HCT116 (cell line): ENCODE measurements around the gene ACOXL. TPM values are rescaled to one million over a fixed set of nuclear protein-coding genes. Genes with fewer than 3 reads are reported as not detected.

ENCODE experiments used
- ATAC-seq: fragments of 200-7000 bp; cut with Tn5 transposase; 2 replicates; pipeline ENCODE4 v1.9.1; 2020; ENCODE audit warnings: mild to moderate bottlenecking, moderate library complexity
- BruUV-seq: library from RNA; stranded (reverse); fragments of 400-500 nt; replicated peaks from 2 replicates; lab custom pipeline; 2021; lab: Mats Ljungman, UMichigan
- CTCF ChIA-PET: fragments of 300-600 bp; sonication (Branson Sonifier 250); formaldehyde crosslinking; loops from one replicate; lab custom pipeline; 2021; ENCODE audit warnings: antibody characterized with exemption; lab: Charles Lee
- POLR2A ChIA-PET: fragments of 300-600, 350-600 bp; sonication (Branson Sonifier 250); formaldehyde crosslinking; loops from one replicate; lab custom pipeline; 2021; ENCODE audit warnings: antibody characterized with exemption; lab: Charles Lee
- RAD21 ChIA-PET, 2 experiments: fragments of 300-600 bp; sonication (Branson Sonifier 250); formaldehyde crosslinking; loops; one replicate each; lab custom pipeline; 2023; ENCODE audit warnings: low total read pairs in 2 of 2; ENCODE audit not compliant: uncharacterized antibody in 2 of 2, unreplicated experiment in 2 of 2, low non-redundant PET in 1 of 2; lab: Charles Lee
- DNase-seq: peaks from one replicate; pipeline ENCODE4 v3.0.0-alpha.2; 2010; ENCODE audit warnings: low read depth, low spot score
- H2AFZ ChIP-seq: fragments of 200-600 bp; shearing (Covaris generic), sonication (generic); 2 replicates; pipeline ENCODE4 v1.6.1; 2017; ENCODE audit warnings: low read depth, mixed run types, mixed read lengths, antibody characterized with exemption, low read length; ENCODE audit not compliant: poor library complexity, severe bottlenecking
- H3K27ac ChIP-seq: 2 replicates; pipeline ENCODE4 v1.5.1; 2012; ENCODE audit warnings: low read depth, low read length
- H3K27me3 ChIP-seq: fragments of 200-600 bp; sonication (generic); 2 replicates; pipeline ENCODE4 v1.6.1; 2016; ENCODE audit warnings: mixed run types, low read length, mixed read lengths; ENCODE audit not compliant: insufficient read depth
- H3K36me3 ChIP-seq, 2 experiments: fragments of 200-500 bp in 1 of 2; fragments of 200-600 bp in 1 of 2; sonication (Bioruptor generic) in 1 of 2; sonication (generic) in 1 of 2; 2 replicates each; pipeline versions ENCODE4 v1.5.1 to v1.6.1; 2014 to 2016; ENCODE audit warnings: low read length in 2 of 2, inconsistent platforms in 1 of 2, mixed read lengths in 1 of 2, mixed run types in 1 of 2; ENCODE audit not compliant: insufficient read depth in 2 of 2, control insufficient read depth in 1 of 2
- H3K4me1 ChIP-seq, 2 experiments: fragments of 200-600 bp in 1 of 2; sonication (generic) in 1 of 2; 2 replicates each; pipeline versions ENCODE4 v1.5.1 to v1.6.1; 2012 to 2017; ENCODE audit warnings: low read length in 2 of 2, inconsistent platforms in 1 of 2, mild to moderate bottlenecking in 1 of 2, mixed read lengths in 1 of 2, mixed run types in 1 of 2, moderate library complexity in 1 of 2; ENCODE audit not compliant: insufficient read depth in 2 of 2, control insufficient read depth in 1 of 2
- H3K4me2 ChIP-seq: fragments of 200-600 bp; sonication (generic); 2 replicates; pipeline ENCODE4 v1.6.1; 2017; ENCODE audit warnings: mixed run types, low read length, mixed read lengths
- H3K4me3 ChIP-seq, 2 experiments: fragments of 200-600 bp in 1 of 2; sonication (generic) in 1 of 2; replicated peaks in 1 of 2; 2 replicates each; pipeline ENCODE4 v1.5.1; 2011 to 2016; ENCODE audit warnings: low read length in 2 of 2, control low read depth in 1 of 2, low read depth in 1 of 2, mild to moderate bottlenecking in 1 of 2, mixed read lengths in 1 of 2, mixed run types in 1 of 2
- H3K79me2 ChIP-seq: fragments of 200-600 bp; sonication (generic); 2 replicates; pipeline ENCODE4 v1.6.1; 2017; ENCODE audit warnings: mild to moderate bottlenecking, mixed run types, low read length, moderate library complexity, mixed read lengths; ENCODE audit not compliant: insufficient read depth
- H3K9ac ChIP-seq: fragments of 200-600 bp; sonication (generic); 2 replicates; pipeline ENCODE4 v1.6.1; 2016; ENCODE audit warnings: low read length, mixed read lengths
- H3K9me2 ChIP-seq: fragments of 200-600 bp; sonication (generic), shearing (Covaris generic); 2 replicates; pipeline ENCODE4 v1.6.1; 2017; ENCODE audit warnings: mixed run types, mild to moderate bottlenecking, moderate library complexity; ENCODE audit not compliant: insufficient read depth
- H3K9me3 ChIP-seq, 2 experiments: fragments of 200-500 bp in 1 of 2; fragments of 200-600 bp in 1 of 2; sonication (Bioruptor generic) in 1 of 2; sonication (generic) in 1 of 2; 2 replicates each; pipeline ENCODE4 v1.6.1; 2014 to 2017; ENCODE audit warnings: low read length in 2 of 2, mixed read lengths in 2 of 2, inconsistent platforms in 1 of 2, low read depth in 1 of 2, mild to moderate bottlenecking in 1 of 2, mixed run types in 1 of 2, moderate library complexity in 1 of 2; ENCODE audit not compliant: control insufficient read depth in 1 of 2, insufficient read depth in 1 of 2
- H4K20me1 ChIP-seq: fragments of 200-600 bp; sonication (generic), shearing (Covaris generic); 2 replicates; pipeline ENCODE4 v1.6.1; 2017; ENCODE audit warnings: mixed run types, mild to moderate bottlenecking, moderate library complexity; ENCODE audit not compliant: insufficient read depth
- ATF3 ChIP-seq: IDR thresholded peaks from 2 replicates; pipeline ENCODE4 v1.6.1; 2012
- CEBPB ChIP-seq: IDR thresholded peaks from 2 replicates; pipeline ENCODE4 v1.6.1; 2012; ENCODE audit warnings: low read depth
- CTCF ChIP-seq, 3 experiments: fragments of 200-600 bp in 1 of 3; sonication (generic) in 1 of 3; IDR thresholded peaks in 2 of 3; conservative IDR thresholded peaks in 1 of 3; 2 replicates each; pipeline ENCODE4 v1.5.1; 2012 to 2017; ENCODE audit warnings: low read depth in 2 of 3, low read length in 2 of 3, antibody characterized with exemption in 1 of 3, borderline replicate concordance in 1 of 3, control low read depth in 1 of 3, mild to moderate bottlenecking in 1 of 3, mixed read lengths in 1 of 3, mixed run types in 1 of 3, moderate library complexity in 1 of 3; ENCODE audit not compliant: insufficient read depth in 1 of 3
- EGR1 ChIP-seq: IDR thresholded peaks from 2 replicates; pipeline ENCODE4 v1.6.1; 2012; ENCODE audit warnings: low read depth
- EZH2 ChIP-seq: fragments of 200-600 bp; sonication (generic); IDR thresholded peaks from 2 replicates; pipeline ENCODE4 v1.6.1; 2017; ENCODE audit warnings: antibody characterized with exemption, mixed run types
- EZH2phosphoT487 ChIP-seq: fragments of 200-600 bp; IDR thresholded peaks from 2 replicates; pipeline ENCODE4 v1.6.1; 2018; ENCODE audit warnings: antibody characterized with exemption, borderline replicate concordance
- FOSL1 ChIP-seq: IDR thresholded peaks from 2 replicates; pipeline ENCODE4 v1.6.1; 2012; ENCODE audit warnings: low read depth
- POLR2A ChIP-seq: IDR thresholded peaks from 2 replicates; pipeline ENCODE4 v1.7.0; 2011; ENCODE audit warnings: borderline replicate concordance; ENCODE audit not compliant: insufficient read depth, insufficient read length; ENCODE audit errors: extremely low read depth
- POLR2AphosphoS5 ChIP-seq: IDR thresholded peaks from 2 replicates; pipeline ENCODE4 v1.6.1; 2011; ENCODE audit warnings: mild to moderate bottlenecking, low read depth, low read length, moderate library complexity
- RAD21 ChIP-seq: IDR thresholded peaks from 2 replicates; pipeline ENCODE4 v1.6.1; 2012; ENCODE audit warnings: low read depth, mild to moderate bottlenecking
- REST ChIP-seq: IDR thresholded peaks from 2 replicates; pipeline ENCODE4 v1.6.1; 2012; ENCODE audit warnings: low read depth
- SP1 ChIP-seq: IDR thresholded peaks from 2 replicates; pipeline ENCODE4 v1.6.1; 2012; ENCODE audit warnings: low read depth
- SRF ChIP-seq: IDR thresholded peaks from 2 replicates; pipeline ENCODE4 v1.6.1; 2012; ENCODE audit warnings: low read depth
- TCF7L2 ChIP-seq: IDR thresholded peaks from 2 replicates; pipeline ENCODE4 v1.7.0; 2011; ENCODE audit warnings: borderline replicate concordance, inconsistent platforms; ENCODE audit not compliant: insufficient read depth, insufficient read length; ENCODE audit errors: extremely low read depth
- intact Hi-C: fragments of 100-400 bp; cut with micrococcal nuclease; formaldehyde crosslinking; loops from 2 replicates; pipeline ENCODE4 v1.10.0; 2022
- total RNA-seq: library from RNA; stranded (reverse); gene quantifications from one replicate; pipeline ENCODE4 v1.2.1, GENCODE V29; 2021; ENCODE audit not compliant: unreplicated experiment

ACOXL gene
- total RNA-seq, 1 experiment from 2014 or later, result 5.5 TPM

GRCh38 chr2:111167076-111167862 lies 434.9 kb downstream of the ACOXL start:
- H4K20me1 ChIP-seq, result no peaks in the 10 kb centered on the region
- no peak for DNase-seq
- H3K4me1 ChIP-seq, result peaks cover 32 to 38% of the 10 kb centered on the region in 2 experiments
- no peaks in the 10 kb centered on the region for H3K9me3 ChIP-seq
- no peak overlapping the region for H2AFZ ChIP-seq
- no peaks in the 10 kb centered on the region; the same call in 1 of the 2 replicates for H3K79me2 ChIP-seq
- H3K27me3 ChIP-seq, result no peaks in the 10 kb centered on the region
- H3K9ac ChIP-seq, result no peak overlapping the region
- H3K4me3 ChIP-seq, result no peak overlapping the region
- RAD21 ChIA-PET, result no interaction called here
- intact Hi-C loops, result no loop called here
- no peaks in the 10 kb centered on the region for H3K9me2 ChIP-seq
- BruUV-seq, result no TSS peak
- CTCF ChIA-PET, result no interaction called here
- H3K27ac ChIP-seq, result no peak overlapping the region
- peak; percentile 12 for ATAC-seq
- TF ChIP-seq SRF, result no peak
- no peak for TF ChIP-seq EGR1
- no peak for TF ChIP-seq POLR2A
- no peak for TF ChIP-seq CEBPB
- TF ChIP-seq RAD21, result no peak
- TF ChIP-seq EZH2, result no peak
- TF ChIP-seq TCF7L2, result no peak
- TF ChIP-seq REST, result no peak
- TF ChIP-seq SP1, result no peak
- TF ChIP-seq EZH2phosphoT487, result no peak
- no peak for TF ChIP-seq FOSL1
- no peak for TF ChIP-seq CTCF (IDR thresholded peaks at IDR 0.05 in 2 of 3, conservative IDR thresholded peaks at IDR 0.05 in 1 of 3; ENCODE audit: borderline replicate concordance in 1 of 3, insufficient read depth in 1 of 3, low read depth in 2 of 3, low read length in 2 of 3)
- no peak for TF ChIP-seq ATF3
- TF ChIP-seq POLR2AphosphoS5, result no peak
- POLR2A ChIA-PET, result interaction anchor here (0.6 to 2.4 kb wide), 2 partner anchors 26 to 47 kb away, joined by 3 to 6 read pairs; partner anchors contain the start of gene BCL2L11
- H3K36me3 ChIP-seq, result peaks cover 11 to 12% of the 10 kb centered on the region in 2 experiments; a peak in 2 of 4 replicates
- H3K4me2 ChIP-seq, result peak overlapping the region; percentile 64
